Neural cell (in vitro differentiated cells): ENCODE results near the gene ADAMTSL2. TPM values are rescaled to one million over a fixed set of nuclear protein-coding genes. Genes with fewer than 3 reads are reported as not detected.

Experiments used
- H2AFZ ChIP-seq: fragments of 200-600, 300-800 bp; sonication (generic), shearing (Covaris generic); 2 replicates; pipeline ENCODE4 v1.6.0; 2014; ENCODE audit warnings: low read depth, mild to moderate bottlenecking, antibody characterized with exemption, low read length, moderate library complexity
- H3F3A ChIP-seq: fragments of 200-600 bp; shearing (Covaris generic); 2 replicates; pipeline ENCODE4 v1.6.1; 2016; ENCODE audit warnings: mild to moderate bottlenecking, moderate library complexity, mixed read lengths, antibody characterized with exemption, low read length; ENCODE audit not compliant: insufficient read depth, poor library complexity, severe bottlenecking
- H3K27ac ChIP-seq: fragments of 200-600, 300-800 bp; sonication (generic), shearing (Covaris generic); 2 replicates; pipeline ENCODE4 v1.5.1; 2014; ENCODE audit warnings: mild to moderate bottlenecking, low read length, moderate library complexity
- H3K27me3 ChIP-seq: fragments of 300-800, 200-600 bp; sonication (generic), shearing (Covaris generic); 2 replicates; pipeline ENCODE4 v1.6.0; 2014; ENCODE audit warnings: mild to moderate bottlenecking, low read depth, low read length, moderate library complexity; ENCODE audit not compliant: insufficient read depth
- H3K36me3 ChIP-seq: fragments of 300-800, 200-600 bp; sonication (generic), shearing (Covaris generic); 2 replicates; pipeline ENCODE4 v1.5.1; 2014; ENCODE audit warnings: mild to moderate bottlenecking, antibody characterized with exemption, low read length, moderate library complexity; ENCODE audit not compliant: insufficient read depth
- H3K4me2 ChIP-seq: fragments of 300-800, 200-600 bp; sonication (generic), shearing (Covaris generic); 2 replicates; pipeline ENCODE4 v1.6.0; 2014; ENCODE audit warnings: mild to moderate bottlenecking, low read length
- H3K4me3 ChIP-seq: fragments of 300-800, 200-600 bp; sonication (generic), shearing (Covaris generic); 2 replicates; pipeline ENCODE4 v1.5.1; 2014; ENCODE audit warnings: mild to moderate bottlenecking, low read length, moderate library complexity
- H3K79me2 ChIP-seq: fragments of 200-600 bp; shearing (Covaris generic); replicated peaks from 2 replicates; pipeline ENCODE4 v1.6.0; 2014; ENCODE audit warnings: mild to moderate bottlenecking, low read length, moderate library complexity; ENCODE audit not compliant: insufficient read depth
- H3K9ac ChIP-seq: fragments of 300-800, 200-600 bp; sonication (generic), shearing (Covaris generic); 2 replicates; pipeline ENCODE4 v1.6.1; 2016; ENCODE audit warnings: mild to moderate bottlenecking, low read length, mixed read lengths
- H3K9me2 ChIP-seq: fragments of 200-600 bp; shearing (Covaris generic); 2 replicates; pipeline ENCODE4 v1.6.1; 2016; ENCODE audit warnings: mild to moderate bottlenecking, low read length, mixed read lengths; ENCODE audit not compliant: insufficient read depth
- H3K9me3 ChIP-seq: fragments of 200-600, 300-800 bp; sonication (generic), shearing (Covaris generic); 2 replicates; pipeline ENCODE4 v1.6.1; 2016; ENCODE audit warnings: mild to moderate bottlenecking, mixed run types, low read length, moderate library complexity, mixed read lengths
- H4K20me1 ChIP-seq: fragments of 200-600 bp; shearing (Covaris generic); 2 replicates; pipeline ENCODE4 v1.6.1; 2016; ENCODE audit warnings: mild to moderate bottlenecking, mixed run types; ENCODE audit not compliant: insufficient read depth
- EP300 ChIP-seq: fragments of 450-650 bp; conservative IDR thresholded peaks from 2 replicates; pipeline ENCODE4 v1.6.1; 2014; ENCODE audit warnings: antibody characterized with exemption, mild to moderate bottlenecking, moderate library complexity; ENCODE audit not compliant: poor library complexity, severe bottlenecking
- EZH2 ChIP-seq: fragments of 200-600, 300-800 bp; shearing (Covaris generic), sonication (generic); IDR thresholded peaks from 2 replicates; pipeline ENCODE4 v1.6.1; 2014; ENCODE audit warnings: antibody characterized with exemption, low read length, borderline replicate concordance, mild to moderate bottlenecking; ENCODE audit not compliant: insufficient read depth, poor library complexity, severe bottlenecking
- MXI1 ChIP-seq: fragments of 450-650 bp; conservative IDR thresholded peaks from 2 replicates; pipeline ENCODE4 v1.6.1; 2014; ENCODE audit warnings: antibody characterized with exemption, mild to moderate bottlenecking; ENCODE audit not compliant: poor library complexity, severe bottlenecking
- POLR2AphosphoS5 ChIP-seq: IDR thresholded peaks from 2 replicates; pipeline ENCODE4 v1.6.1; 2012
- RAD21 ChIP-seq: fragments of 450-650 bp; conservative IDR thresholded peaks from 2 replicates; pipeline ENCODE4 v1.6.1; 2014; ENCODE audit warnings: antibody characterized with exemption, mild to moderate bottlenecking, moderate library complexity
- SMC3 ChIP-seq: fragments of 450-650 bp; conservative IDR thresholded peaks from 2 replicates; pipeline ENCODE4 v1.6.1; 2014; ENCODE audit warnings: antibody characterized with exemption, mild to moderate bottlenecking, moderate library complexity; ENCODE audit not compliant: poor library complexity
- TAF1 ChIP-seq: IDR thresholded peaks from 2 replicates; pipeline ENCODE4 v1.6.1; 2012; ENCODE audit warnings: low read depth
- polyA minus RNA-seq: library from RNA; depleted of rRNA, polyadenylated mRNA; stranded (reverse); fragments of >200 nt; gene quantifications from 2 replicates; pipeline ENCODE4 v1.2.3, GENCODE V29; 2014
- polyA plus RNA-seq: library from polyadenylated mRNA; depleted of rRNA; stranded (reverse); fragments of >200 nt; gene quantifications from 2 replicates; pipeline ENCODE4 v1.2.3, GENCODE V29; 2014
- TF ChIP-seq, protein P1 (sequence below): fragments of 450-650 bp; IDR thresholded peaks from 2 replicates; pipeline ENCODE4 v1.5.1; 2014; ENCODE audit warnings: antibody characterized with exemption, mild to moderate bottlenecking, moderate library complexity; ENCODE audit not compliant: poor library complexity, severe bottlenecking
- TF ChIP-seq, protein P2 (sequence below): IDR thresholded peaks from 2 replicates; pipeline ENCODE4 v1.6.1; 2012; ENCODE audit warnings: borderline replicate concordance

Gene ADAMTSL2
- 0.30 and 0.85 TPM in 2 replicates for polyA plus RNA-seq
- 0.73 and 0.81 TPM in 2 replicates for polyA minus RNA-seq

DNA sequence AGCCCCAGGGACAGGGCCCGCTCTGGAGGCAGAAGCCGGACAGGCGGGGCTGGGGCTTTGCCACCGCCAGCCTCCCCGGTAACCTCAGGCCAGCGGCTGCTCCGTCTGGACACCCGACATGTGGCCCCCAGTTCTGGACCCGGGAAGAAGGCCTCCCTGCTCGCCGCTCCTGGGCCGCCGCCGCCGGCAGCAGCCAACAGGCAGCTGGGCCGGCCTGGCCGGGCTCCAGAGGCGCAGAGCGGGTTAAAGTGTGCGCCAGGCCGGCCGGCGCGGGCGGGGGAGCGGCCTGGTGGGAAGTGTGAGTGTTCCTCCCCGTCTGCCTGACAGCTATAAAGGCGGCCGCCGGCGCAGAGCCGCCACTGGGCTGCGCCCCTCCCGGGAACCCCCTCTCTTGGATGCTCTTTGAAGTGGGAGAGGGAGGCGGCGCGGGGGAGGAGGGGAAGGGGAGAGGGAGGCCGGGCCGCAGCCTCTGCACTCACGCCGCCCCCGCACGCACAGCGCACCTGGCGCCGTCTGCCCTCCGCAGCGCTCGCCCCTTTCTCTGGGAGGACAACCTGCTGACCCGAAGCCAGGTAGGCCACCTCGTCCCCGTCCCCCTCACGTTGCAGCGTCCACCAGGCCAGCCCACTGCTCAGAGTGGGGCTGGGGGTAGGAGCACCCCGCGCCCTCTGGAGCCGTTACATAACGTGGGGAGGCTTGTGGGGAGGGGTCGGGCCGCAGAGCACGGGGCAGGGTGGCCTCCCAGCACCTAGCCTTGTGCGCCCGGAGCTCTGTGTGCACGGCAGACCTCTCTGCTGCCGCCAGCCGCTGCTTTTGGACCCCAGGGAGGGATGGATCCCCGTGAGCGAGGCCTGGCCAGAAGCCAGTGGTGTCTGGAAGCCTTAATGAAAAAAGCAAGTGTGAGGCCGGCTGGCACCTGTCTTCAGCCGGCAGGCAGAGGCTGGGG is at the start of gene ADAMTSL2:
TSS of gene ADAMTSL2 (plus strand) at position 359 of the 946 bp plus-strand sequence. CDS start 2,009 bp downstream, outside the sequence.
- Histone ChIP-seq H3K79me2 (no peaks in the 10 kb centered on the region), H3K36me3 (no peaks in the 10 kb centered on the region), H3K4me2 (no peak within 1 kb of the TSS), H3K27ac (no peak within 1 kb of the TSS), H3K4me3 (peak within 1 kb of the TSS; percentile 51), H3F3A (no peaks in the 10 kb centered on the region), H2AFZ (no peak within 1 kb of the TSS), H3K9me3 (no peaks in the 10 kb centered on the region), H3K27me3 (no peaks in the 10 kb centered on the region), H3K9ac (peak within 1 kb of the TSS; percentile 29), H3K9me2 (no peaks in the 10 kb centered on the region), H4K20me1 (no peaks in the 10 kb centered on the region)
- TF ChIP-seq RAD21 (no peak), TAF1 (no peak), POLR2AphosphoS5 (no peak), SMC3 (no peak), EZH2 (no peak), EP300 (no peak), MXI1 (no peak)
- TF ChIP-seq, protein P1, sequence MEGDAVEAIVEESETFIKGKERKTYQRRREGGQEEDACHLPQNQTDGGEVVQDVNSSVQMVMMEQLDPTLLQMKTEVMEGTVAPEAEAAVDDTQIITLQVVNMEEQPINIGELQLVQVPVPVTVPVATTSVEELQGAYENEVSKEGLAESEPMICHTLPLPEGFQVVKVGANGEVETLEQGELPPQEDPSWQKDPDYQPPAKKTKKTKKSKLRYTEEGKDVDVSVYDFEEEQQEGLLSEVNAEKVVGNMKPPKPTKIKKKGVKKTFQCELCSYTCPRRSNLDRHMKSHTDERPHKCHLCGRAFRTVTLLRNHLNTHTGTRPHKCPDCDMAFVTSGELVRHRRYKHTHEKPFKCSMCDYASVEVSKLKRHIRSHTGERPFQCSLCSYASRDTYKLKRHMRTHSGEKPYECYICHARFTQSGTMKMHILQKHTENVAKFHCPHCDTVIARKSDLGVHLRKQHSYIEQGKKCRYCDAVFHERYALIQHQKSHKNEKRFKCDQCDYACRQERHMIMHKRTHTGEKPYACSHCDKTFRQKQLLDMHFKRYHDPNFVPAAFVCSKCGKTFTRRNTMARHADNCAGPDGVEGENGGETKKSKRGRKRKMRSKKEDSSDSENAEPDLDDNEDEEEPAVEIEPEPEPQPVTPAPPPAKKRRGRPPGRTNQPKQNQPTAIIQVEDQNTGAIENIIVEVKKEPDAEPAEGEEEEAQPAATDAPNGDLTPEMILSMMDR = no peak
- TF ChIP-seq, protein P2, sequence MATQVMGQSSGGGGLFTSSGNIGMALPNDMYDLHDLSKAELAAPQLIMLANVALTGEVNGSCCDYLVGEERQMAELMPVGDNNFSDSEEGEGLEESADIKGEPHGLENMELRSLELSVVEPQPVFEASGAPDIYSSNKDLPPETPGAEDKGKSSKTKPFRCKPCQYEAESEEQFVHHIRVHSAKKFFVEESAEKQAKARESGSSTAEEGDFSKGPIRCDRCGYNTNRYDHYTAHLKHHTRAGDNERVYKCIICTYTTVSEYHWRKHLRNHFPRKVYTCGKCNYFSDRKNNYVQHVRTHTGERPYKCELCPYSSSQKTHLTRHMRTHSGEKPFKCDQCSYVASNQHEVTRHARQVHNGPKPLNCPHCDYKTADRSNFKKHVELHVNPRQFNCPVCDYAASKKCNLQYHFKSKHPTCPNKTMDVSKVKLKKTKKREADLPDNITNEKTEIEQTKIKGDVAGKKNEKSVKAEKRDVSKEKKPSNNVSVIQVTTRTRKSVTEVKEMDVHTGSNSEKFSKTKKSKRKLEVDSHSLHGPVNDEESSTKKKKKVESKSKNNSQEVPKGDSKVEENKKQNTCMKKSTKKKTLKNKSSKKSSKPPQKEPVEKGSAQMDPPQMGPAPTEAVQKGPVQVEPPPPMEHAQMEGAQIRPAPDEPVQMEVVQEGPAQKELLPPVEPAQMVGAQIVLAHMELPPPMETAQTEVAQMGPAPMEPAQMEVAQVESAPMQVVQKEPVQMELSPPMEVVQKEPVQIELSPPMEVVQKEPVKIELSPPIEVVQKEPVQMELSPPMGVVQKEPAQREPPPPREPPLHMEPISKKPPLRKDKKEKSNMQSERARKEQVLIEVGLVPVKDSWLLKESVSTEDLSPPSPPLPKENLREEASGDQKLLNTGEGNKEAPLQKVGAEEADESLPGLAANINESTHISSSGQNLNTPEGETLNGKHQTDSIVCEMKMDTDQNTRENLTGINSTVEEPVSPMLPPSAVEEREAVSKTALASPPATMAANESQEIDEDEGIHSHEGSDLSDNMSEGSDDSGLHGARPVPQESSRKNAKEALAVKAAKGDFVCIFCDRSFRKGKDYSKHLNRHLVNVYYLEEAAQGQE = no peak

DNA sequence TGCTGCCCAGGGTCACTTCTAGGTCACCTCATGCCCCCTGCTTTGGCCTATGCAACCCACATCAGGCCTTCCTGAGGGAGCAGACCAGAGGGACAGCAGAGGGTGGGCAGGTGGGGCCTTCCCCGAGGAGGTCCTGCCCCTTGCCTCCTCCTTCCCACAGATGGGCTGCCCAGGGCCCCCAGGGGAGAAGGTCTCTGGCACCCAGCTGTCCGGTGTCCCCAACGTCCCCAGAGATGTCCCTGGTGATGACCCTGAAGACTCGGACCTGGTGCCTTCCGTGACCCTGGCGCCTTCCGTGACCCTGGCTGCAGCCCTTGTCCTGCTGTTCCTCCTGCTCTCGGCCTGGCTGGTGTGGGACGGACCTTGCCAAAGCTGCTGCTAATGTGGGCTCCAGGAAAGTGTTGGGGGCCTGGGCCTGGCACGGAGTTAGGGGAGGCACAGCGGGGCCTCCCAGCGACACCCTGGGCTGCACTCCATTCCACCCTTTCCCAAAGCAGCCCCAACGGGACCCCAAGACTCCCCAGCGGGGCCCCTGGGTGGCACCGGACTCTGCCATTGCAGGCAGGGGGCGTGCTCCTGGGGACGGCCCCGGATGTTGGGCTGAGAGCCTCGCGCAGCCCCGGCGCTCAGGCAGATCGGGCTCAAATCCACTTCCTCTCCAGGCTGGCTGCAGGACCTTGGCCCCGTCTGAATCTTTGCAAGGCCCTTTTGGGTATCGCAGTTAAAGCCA is 48.8 kb upstream of the ADAMTSL2 start:
- no peaks in the 10 kb centered on the region for H3K9me3 ChIP-seq
- no peaks in the 10 kb centered on the region for H4K20me1 ChIP-seq
- no peaks in the 10 kb centered on the region for H3K36me3 ChIP-seq
- no peaks in the 10 kb centered on the region for H3K27me3 ChIP-seq
- H3K4me3 ChIP-seq = no peak overlapping the region
- no peaks in the 10 kb centered on the region for H3K79me2 ChIP-seq
- H3K27ac ChIP-seq = no peak overlapping the region
- TF ChIP-seq, protein P1 = no peak
- TF ChIP-seq EZH2 = no peak
- no peak for TF ChIP-seq TAF1
- no peak for TF ChIP-seq EP300
- TF ChIP-seq SMC3 = no peak
- TF ChIP-seq POLR2AphosphoS5 = no peak
- no peak overlapping the region for H3K4me2 ChIP-seq
- H3K9ac ChIP-seq = no peak overlapping the region
- no peaks in the 10 kb centered on the region for H3K9me2 ChIP-seq
- no peak overlapping the region for H2AFZ ChIP-seq
- no peaks in the 10 kb centered on the region for H3F3A ChIP-seq
